Stimulated activated CD8-positive, alpha-beta memory T cell treated with anti-CD3 and anti-CD28 coated beads, Interleukin-15, amount 100 ng/mL, for 4 hours (primary cell): ENCODE data around the gene PPM1A.
"Not testable (repeated sequence)": the region's sequence is repeated elsewhere in the genome, so short reads cannot be mapped to it uniquely, and the experiment has no call there.

Experiments used
- DNase-seq, 2 donors: peaks; one replicate each; pipeline ENCODE4 v3.0.0-alpha.2; 2020; ENCODE audit warnings: low read depth in 2 of 2

Gene PPM1A

GRCh38 chr14:60320860-60321259, 71.8 kb downstream of the PPM1A start:
- not testable (repeated sequence) for DNase-seq

- DNase-seq = no peak
These were observed 74.3 kb downstream of the PPM1A start for GRCh38 chr14:60323199-60323896.

GRCh38 chr14:60324837-60325236, 75.8 kb downstream of the PPM1A start:
- no peak for DNase-seq

- no peak for DNase-seq
These were observed 77.3 kb downstream of the PPM1A start for GRCh38 chr14:60326274-60326673.

GRCh38 chr14:60327447-60328331, 78.7 kb downstream of the PPM1A start:
- DNase-seq = no peak

- DNase-seq = no peak
These were observed 79.6 kb downstream of the PPM1A start for GRCh38 chr14:60328583-60328982.

- no peak for DNase-seq
These were observed 80.3 kb downstream of the PPM1A start for GRCh38 chr14:60329274-60329673.

- DNase-seq = peak; percentile 39 to 59
These were observed 82.4 kb downstream of the PPM1A start for GRCh38 chr14:60331201-60332045.

- no peak for DNase-seq
These were observed 83.0 kb downstream of the PPM1A start for GRCh38 chr14:60332046-60332399.

- no peak for DNase-seq
These were observed 83.8 kb downstream of the PPM1A start for GRCh38 chr14:60332869-60333268.

- DNase-seq = no peak
These were observed 90.5 kb downstream of the PPM1A start for GRCh38 chr14:60339571-60339970.

GRCh38 chr14:60343571-60344071, 94.6 kb downstream of the PPM1A start:
- DNase-seq = no peak

GRCh38 chr14:60344751-60345150, 95.7 kb downstream of the PPM1A start:
- no peak for DNase-seq

GRCh38 chr14:60346706-60347105, 97.7 kb downstream of the PPM1A start:
- DNase-seq = no peak

- DNase-seq = no peak
These were observed 99.2 kb downstream of the PPM1A start for GRCh38 chr14:60348211-60348610.
